Urinary bladder (tissue), 4 donors: Measurements from ENCODE around the gene ABCC2. TPM values are rescaled to one million over a fixed set of nuclear protein-coding genes. Genes with fewer than 3 reads are reported as not detected.
"Not testable (repeated sequence)": the region's sequence is repeated elsewhere in the genome, so short reads cannot be mapped to it uniquely, and the experiment has no call there.

ENCODE experiments used
- DNase-seq: peaks from one replicate; pipeline ENCODE4 v3.0.0-alpha.2; 2015; ENCODE audit errors: extremely low spot score
- H3K27ac ChIP-seq: one replicate; pipeline ENCODE4 v1.5.1; 2013; ENCODE audit warnings: low read depth, mild to moderate bottlenecking, moderate library complexity
- H3K36me3 ChIP-seq: one replicate; pipeline ENCODE4 v1.6.1; 2013; ENCODE audit warnings: mild to moderate bottlenecking, moderate library complexity; ENCODE audit not compliant: insufficient read depth
- H3K4me1 ChIP-seq: one replicate; pipeline ENCODE4 v1.6.1; 2013; ENCODE audit warnings: mild to moderate bottlenecking, moderate library complexity; ENCODE audit not compliant: insufficient read depth
- H3K4me3 ChIP-seq: one replicate; pipeline ENCODE4 v1.5.1; 2013; ENCODE audit warnings: low read depth, low read length
- WGBS: extraction: QIAGEN DNeasy Blood & Tissue Kit; methylation state at CpG from one replicate; pipeline ENCODE4 v1.1.7; 2013; 5-methylcytosine and 5-hydroxymethylcytosine counted together
- polyA plus RNA-seq: library from polyadenylated mRNA; stranded (reverse); fragments of 200-250 nt; gene quantifications from one replicate; pipeline ENCODE4 v1.2.3, GENCODE V29; 2013
- total RNA-seq: library from RNA; depleted of rRNA; stranded (reverse); fragments of >200 nt; gene quantifications from one replicate; pipeline ENCODE4 v1.2.3, GENCODE V29; 2014
- donor health status: healthy with polysubstance abuse.
- donor health status: healthy.

ABCC2 gene
- total and polyA plus RNA-seq, 2 donors: 2.3 to 2.4 TPM

- not testable (repeated sequence) for H3K27ac ChIP-seq, H3K36me3 ChIP-seq, DNase-seq, H3K4me3 ChIP-seq, H3K4me1 ChIP-seq
- 85% methylated on average over 2 of the region's 2 CpGs for WGBS
Observed at GRCh38 chr10:99840859-99841258, 58.4 kb downstream of the ABCC2 start.

- Histone ChIP-seq H3K4me1 (no peaks in the 10 kb centered on the region), H3K36me3 (no peaks in the 10 kb centered on the region), H3K4me3 (no peak overlapping the region), H3K27ac (no peak overlapping the region)
- DNase-seq: no peak
- 91% methylated on average over 7 of the region's 7 CpGs for WGBS
Observed at GRCh38 chr10:99841746-99842145, 59.3 kb downstream of the ABCC2 start.

DNA sequence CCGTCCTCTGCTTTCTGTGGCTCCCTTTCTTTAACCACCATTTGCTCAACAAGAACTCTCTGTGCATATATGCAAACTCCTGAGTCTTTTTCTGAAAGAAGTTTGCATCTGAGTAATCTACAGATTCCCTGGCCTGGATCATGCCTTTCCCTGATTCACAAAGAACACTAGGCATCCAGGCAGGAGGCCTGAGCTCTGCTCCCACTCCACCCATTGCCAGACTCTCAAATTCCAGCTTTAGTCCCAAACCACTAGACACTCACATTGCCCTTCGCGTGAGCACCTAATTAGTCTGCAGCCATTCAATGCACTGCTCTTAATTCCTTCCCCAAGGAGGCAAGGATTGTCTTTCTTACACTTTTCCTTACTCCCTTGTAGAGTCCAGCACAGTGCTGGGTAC is 60.9 kb downstream of the ABCC2 start:
- no peak for DNase-seq
- 79% methylated on average over 3 of the region's 3 CpGs for WGBS
- no peak overlapping the region for H3K27ac ChIP-seq
- H3K4me1 ChIP-seq: no peaks in the 10 kb centered on the region
- H3K4me3 ChIP-seq: no peak overlapping the region
- no peaks in the 10 kb centered on the region for H3K36me3 ChIP-seq

DNA sequence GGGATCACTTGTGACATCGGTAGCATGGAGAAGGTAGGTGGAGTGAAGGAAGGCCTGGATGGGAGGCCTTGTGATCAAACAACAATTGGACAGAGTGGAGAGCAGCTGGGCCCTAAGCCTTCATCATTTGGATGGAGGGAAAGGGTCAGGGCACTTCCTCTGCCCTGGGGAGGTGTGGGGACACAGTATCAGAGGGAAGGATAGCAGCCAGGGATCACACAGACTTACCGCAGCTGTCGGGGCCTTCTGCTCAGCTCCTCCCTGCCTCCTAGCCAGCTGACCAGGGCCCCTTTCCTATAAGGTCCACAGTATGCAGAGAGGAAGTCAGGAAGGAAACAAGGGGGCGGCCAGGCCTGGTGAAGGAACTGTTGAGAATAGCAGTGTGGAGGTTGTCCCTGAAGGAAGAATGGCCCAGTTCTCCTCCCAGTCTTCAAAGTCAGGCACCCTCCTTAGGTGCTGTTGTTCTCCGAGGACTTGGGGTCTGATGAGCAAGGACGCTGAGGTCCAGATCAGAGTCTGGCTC is 62.1 kb downstream of the ABCC2 start:
- Histone ChIP-seq H3K4me3 (no peak overlapping the region), H3K27ac (no peak overlapping the region), H3K4me1 (no peaks in the 10 kb centered on the region), H3K36me3 (no peaks in the 10 kb centered on the region)
- 69% methylated on average over 6 of the region's 6 CpGs for WGBS
- DNase-seq: no peak

DNA sequence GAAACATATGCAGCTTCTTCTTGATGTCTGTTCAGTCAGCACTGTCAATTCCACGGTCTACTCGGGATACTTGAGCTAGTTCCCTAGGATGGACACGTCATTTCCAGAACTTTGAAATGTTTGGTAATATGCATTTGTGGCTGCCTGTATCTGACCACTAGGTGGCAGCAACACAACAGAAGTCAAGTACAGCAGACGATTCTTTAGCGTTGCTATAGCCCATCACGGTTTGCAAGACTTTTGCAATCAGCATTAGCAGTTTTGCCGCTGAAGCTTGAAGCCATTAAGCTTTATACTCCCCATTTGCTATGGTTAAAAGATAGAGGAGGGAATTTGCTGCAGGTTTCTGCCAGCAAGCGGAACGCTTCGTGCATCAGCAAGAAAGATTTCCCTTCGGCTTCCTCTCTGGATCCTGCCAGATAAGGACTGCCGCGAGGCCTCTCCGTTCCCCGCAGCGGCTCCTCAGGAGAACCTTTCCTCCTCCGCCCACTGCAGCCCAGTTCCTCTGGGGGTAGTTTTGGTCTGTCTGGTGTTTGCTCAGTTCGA is 63.5 kb downstream of the ABCC2 start:
- WGBS: 1% methylated on average over 18 of the region's 18 CpGs

DNA sequence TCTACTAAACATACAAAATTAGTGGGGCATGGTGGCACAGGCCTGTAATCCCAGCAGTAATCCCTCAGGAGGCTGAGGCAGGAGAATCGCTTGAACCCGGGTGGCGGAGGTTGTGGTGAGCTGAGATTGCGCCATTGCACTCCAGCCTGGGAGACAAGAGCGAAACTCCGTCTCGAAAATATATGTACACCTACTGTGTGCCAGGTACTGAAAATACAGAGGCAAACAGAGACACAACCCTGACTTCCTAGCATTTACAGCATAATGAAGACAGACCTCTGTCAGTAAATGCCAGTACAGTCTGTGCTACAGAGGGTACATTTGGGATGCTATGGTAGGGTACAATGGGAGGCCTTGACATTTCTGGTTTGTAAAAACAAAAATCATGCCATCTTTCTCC is 66.6 kb downstream of the ABCC2 start:
- no peak for DNase-seq
- WGBS: 90% methylated on average over 7 of the region's 7 CpGs
- H3K27ac ChIP-seq: no peak overlapping the region
- H3K36me3 ChIP-seq: no peaks in the 10 kb centered on the region
- H3K4me3 ChIP-seq: no peak overlapping the region
- H3K4me1 ChIP-seq: no peaks in the 10 kb centered on the region

More for the DNA sequence above, 63.5 kb downstream of the ABCC2 start:
- DNase-seq: peak; percentile 75
- H3K4me3 ChIP-seq: no peak overlapping the region
- H3K27ac ChIP-seq: no peak overlapping the region
- H3K36me3 ChIP-seq: no peaks in the 10 kb centered on the region
- H3K4me1 ChIP-seq: no peaks in the 10 kb centered on the region

DNA sequence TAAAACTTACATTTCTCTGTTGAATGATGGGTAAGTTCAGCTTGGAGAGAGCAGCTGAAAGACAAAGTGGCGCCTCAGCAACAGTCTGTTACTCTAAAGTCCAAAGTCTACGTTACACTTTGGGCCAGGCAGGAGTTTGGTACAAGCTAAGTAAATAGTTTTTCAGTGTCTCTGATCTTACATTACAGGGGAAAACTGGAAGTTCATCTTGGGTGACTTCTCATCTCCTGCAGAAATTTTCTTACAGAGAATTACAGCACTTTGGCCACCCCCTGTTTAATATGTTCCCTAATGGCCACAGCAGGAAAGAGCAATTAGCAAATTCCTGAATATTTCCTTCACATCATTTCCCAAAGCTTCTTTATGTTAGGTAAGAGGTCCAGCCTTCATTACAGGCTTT is 67.1 kb downstream of the ABCC2 start:
- 96% methylated on average over 2 of the region's 2 CpGs for WGBS
- H3K4me1 ChIP-seq: no peaks in the 10 kb centered on the region
- no peak overlapping the region for H3K27ac ChIP-seq
- H3K36me3 ChIP-seq: no peaks in the 10 kb centered on the region
- no peak for DNase-seq
- H3K4me3 ChIP-seq: no peak overlapping the region

- Histone ChIP-seq H3K27ac (no peak overlapping the region), H3K4me1 (no peaks in the 10 kb centered on the region), H3K4me3 (no peak overlapping the region), H3K36me3 (no peaks in the 10 kb centered on the region)
- 79% methylated on average over 11 of the region's 11 CpGs for WGBS
- no peak for DNase-seq
Observed at GRCh38 chr10:99850021-99850766, 67.8 kb downstream of the ABCC2 start.

DNA sequence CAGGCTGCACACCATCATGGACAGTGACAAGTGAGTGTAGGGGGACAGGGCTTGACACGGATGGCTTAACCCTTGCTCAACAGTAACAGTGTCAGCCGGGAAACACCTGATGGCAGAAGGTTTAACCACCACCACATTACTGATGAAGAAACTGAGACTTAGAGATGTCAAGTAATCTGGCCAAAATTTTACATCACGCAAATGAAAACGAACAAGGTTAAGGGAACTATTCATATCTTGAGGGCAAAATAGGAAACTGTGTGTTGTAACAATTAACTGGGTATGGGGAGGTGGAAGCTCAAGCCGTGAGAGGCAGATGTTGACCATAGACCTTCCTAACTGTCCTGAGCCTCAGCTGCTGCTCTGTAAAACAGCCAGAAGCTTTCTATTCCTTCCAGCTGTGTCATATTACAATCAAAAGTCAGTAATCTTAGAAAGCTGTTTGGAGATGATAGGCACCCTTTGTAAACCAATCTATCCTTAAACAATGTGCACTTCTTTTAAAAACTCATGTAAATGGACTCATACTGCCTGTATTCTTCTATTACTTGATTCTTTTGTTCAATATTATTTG is 68.4 kb downstream of the ABCC2 start:
- no peaks in the 10 kb centered on the region for H3K36me3 ChIP-seq
- 71% methylated on average over 5 of the region's 5 CpGs for WGBS
- no peak for DNase-seq
- H3K27ac ChIP-seq: no peak overlapping the region
- H3K4me3 ChIP-seq: no peak overlapping the region
- H3K4me1 ChIP-seq: no peaks in the 10 kb centered on the region

DNA sequence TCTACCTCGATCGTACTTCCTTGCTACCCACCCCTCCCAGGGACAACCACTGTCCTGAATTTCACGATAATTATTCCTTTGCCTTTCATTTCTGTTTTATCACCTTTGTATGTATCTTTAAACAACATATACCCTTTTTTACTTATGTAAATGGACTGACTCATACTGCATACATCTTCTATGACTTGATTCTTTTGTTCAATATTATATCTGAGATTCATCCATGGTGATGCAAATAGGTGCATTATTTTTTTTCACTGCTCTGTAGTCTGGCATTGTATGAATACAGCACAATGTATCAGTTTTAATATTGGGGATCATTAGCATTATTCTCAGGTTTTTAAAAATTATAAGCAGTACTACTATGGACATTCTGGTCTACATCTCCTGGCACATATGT is 69.4 kb downstream of the ABCC2 start:
- 99% methylated on average over 3 of the region's 3 CpGs for WGBS
- DNase-seq: no peak
- Histone ChIP-seq H3K4me1 (no peaks in the 10 kb centered on the region), H3K36me3 (no peaks in the 10 kb centered on the region), H3K4me3 (no peak overlapping the region), H3K27ac (no peak overlapping the region)

GRCh38 chr10:99852481-99853213 is 70.2 kb downstream of the ABCC2 start:
- H3K4me1 ChIP-seq: no peaks in the 10 kb centered on the region
- H3K4me3 ChIP-seq: no peak overlapping the region
- H3K27ac ChIP-seq: no peak overlapping the region
- H3K36me3 ChIP-seq: no peaks in the 10 kb centered on the region
- 47% methylated on average over 3 of the region's 3 CpGs for WGBS
- DNase-seq: no peak

- no peaks in the 10 kb centered on the region for H3K36me3 ChIP-seq
- 66% methylated on average over 3 of the region's 3 CpGs for WGBS
- DNase-seq: no peak
- no peak overlapping the region for H3K4me3 ChIP-seq
- H3K27ac ChIP-seq: no peak overlapping the region
- H3K4me1 ChIP-seq: no peaks in the 10 kb centered on the region
Observed at GRCh38 chr10:99853655-99854054, 71.2 kb downstream of the ABCC2 start.

DNA sequence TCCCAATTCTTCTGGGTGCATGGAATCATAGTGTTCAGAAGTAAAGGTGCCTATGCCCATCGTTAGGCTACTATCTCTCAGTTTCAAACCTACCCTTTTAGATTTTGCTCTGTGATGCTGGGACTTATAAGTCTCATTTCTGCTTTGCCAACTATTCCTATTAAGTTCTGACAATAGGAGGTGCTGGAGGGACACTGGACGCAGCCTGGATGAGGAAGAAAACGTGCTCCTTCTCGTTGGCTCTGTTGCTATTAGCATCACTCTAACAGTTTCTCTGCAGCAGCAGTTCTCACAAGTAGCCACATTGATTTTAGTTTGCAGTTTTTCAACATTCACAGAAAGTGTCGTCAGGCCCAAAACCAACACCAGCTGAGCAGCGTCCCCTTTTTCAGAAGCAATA is 72.4 kb downstream of the ABCC2 start:
- Histone ChIP-seq H3K36me3 (no peaks in the 10 kb centered on the region), H3K27ac (no peak overlapping the region), H3K4me1 (no peaks in the 10 kb centered on the region), H3K4me3 (no peak overlapping the region)
- 29% methylated on average over 6 of the region's 6 CpGs for WGBS
- DNase-seq: peak; percentile 40
